Measurements from ENCODE around the gene GGACT.
"Not testable (repeated sequence)": the region's sequence is repeated elsewhere in the genome, so short reads cannot be mapped to it uniquely, and the experiment has no call there.

The GGACT gene

DNA sequence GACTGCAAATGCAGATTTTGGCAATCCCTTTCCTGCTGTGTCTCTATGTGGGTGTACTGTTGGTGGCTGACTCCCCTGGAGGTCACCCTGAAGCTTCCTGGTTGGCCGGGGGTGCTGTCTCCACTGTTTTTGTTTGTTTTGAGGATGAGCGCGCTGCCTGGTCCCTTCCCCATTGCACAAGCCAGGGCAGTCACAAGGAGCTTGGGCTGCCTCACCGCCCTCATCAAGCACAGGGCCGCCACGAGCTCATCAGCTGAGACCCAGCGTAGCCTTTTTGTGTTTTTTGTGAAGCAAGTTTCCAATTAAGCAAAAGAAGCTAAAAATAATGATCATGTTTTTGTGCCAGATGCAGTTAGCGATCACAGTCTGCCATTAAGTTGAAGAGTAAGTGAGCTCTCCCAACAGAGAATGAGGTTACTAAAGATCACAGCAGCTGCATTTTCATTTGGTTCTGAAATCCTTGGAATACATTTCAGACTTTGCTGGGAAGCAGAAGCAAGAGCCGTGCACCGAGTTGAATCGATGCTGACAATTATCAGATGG lies 57.8 kb downstream of the GGACT start:
- DNase-seq (ENCODE audit: low read depth in 3 of 3) = no peak

DNA sequence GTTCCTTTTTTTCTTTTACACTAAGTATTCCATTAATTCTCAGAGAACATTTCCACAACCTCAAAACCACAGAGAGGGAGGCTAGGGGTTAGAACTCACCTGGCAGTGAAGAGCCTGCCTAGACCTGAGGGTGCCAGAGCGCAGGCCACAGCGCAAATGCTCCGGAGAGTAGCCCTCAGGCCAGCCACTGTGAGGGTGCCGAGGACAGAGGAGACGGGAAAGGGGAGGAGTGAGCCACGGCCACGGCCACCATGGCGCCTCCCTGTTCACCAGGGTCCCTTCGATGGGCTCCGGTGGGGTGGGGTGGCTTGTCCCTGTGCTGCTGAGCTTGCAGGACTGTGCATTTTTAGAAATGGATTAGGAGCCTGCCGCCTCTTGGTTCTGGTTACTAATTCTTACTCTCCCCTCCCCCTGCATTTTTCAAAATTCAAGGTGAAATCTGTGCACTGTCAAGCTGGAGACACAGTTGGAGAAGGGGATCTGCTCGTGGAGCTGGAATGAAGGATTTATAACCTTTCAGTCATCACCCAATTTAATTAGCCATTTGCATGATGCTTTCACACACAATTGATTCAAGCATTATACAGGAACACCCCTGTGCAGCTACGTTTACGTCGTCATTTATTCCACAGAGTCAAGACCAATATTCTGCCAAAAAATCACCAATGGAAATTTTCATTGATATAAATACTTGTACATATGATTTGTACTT lies 58.8 kb downstream of the GGACT start:
- no peak for DNase-seq (ENCODE audit: low read depth in 3 of 3)

DNA sequence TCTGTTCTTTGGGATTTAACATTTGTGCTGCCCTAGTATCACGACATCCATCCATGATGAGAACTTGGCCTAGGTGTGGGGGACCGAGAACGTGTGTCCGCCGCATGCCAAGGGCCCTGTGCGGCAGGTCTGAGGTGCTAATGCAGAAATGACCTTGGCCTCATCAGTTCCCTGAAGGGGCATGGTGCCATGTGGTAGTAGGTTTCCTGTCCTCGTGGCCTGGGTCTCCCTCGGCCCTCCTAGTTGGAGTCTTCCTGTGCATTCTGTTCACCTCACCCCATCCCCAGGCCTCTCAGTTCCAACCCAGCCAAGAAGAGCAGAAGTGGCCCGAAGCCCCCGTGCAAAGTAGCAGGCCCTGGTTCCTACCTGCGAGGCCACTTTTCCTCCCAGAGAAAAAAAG lies 59.8 kb downstream of the GGACT start:
- DNase-seq (ENCODE audit: low read depth in 3 of 3) = no peak

DNA sequence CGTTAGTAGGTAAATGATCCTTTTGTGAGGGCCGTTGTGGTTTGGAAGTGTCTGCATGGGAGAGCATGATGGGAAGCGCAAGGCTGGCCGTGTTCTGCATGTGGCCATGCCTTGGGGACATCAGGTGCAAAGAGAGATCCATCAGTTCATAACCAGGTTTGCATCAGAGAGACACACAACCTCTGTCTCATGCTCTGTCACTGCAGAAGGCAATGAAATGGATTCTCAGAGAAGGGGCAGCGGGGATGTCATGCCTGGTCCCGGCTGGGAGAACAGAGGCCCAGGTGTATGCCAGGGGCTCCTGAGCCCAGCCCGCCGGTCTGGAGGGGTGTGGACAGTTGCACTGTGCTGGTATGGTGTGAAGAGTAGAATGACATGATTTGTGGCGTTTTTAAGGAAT lies 60.2 kb downstream of the GGACT start:
- no peak for DNase-seq (ENCODE audit: low read depth in 3 of 3)

DNA sequence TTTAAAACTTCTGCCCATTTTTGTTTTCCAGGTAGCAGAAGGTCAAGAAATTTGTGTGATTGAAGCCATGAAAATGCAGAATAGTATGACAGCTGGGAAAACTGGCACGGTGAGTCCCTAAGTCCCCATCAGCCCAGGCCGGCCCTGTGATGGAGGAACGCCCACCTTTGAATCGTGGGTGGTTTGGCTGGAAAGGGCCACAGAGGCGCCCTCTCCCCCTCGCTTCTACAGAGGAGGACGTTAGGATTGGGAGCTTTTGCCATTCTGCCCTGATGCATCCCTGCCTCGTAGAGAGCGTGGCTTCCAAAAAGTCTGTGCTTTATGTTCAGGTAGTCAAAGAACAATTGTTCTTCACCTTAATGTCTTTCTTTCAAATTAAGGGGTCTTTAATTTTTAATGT lies 60.9 kb downstream of the GGACT start:
- no peak for DNase-seq (ENCODE audit: low read depth in 3 of 3)

DNA sequence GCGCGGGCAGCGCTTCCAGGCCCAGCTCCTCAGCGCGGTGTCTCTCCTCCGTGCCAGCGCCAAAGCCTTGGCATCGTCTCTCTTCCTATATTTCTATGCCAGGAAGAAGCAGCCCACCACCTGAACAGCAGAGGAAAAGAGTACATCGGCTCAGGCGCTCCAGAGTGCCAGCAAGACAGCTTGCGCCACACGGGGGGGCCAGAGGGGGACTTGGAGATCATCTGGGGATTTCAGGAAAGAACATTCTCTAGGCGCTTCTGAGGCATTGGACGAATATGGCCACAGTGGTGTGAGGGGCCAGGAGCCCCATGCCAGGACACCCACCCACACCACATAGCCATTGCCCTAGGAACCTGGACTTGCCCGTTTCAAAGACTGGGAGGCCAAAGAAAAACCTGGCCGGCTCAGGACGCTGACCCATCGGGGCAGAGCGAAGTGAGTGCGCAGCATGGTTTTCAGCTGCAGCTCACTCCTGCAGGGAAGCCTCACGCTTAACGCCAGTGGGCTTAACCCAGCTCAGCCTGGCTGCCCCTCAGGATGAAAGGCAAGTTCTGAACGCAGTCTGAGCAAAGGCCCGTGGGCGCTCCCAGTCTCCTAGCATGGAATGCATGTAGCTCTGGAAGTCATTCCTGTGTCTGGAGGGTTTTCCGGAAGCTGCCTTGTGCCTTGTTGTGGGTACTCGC lies 62.1 kb downstream of the GGACT start:
- DNase-seq (ENCODE audit: low read depth in 3 of 3) = no peak

DNA sequence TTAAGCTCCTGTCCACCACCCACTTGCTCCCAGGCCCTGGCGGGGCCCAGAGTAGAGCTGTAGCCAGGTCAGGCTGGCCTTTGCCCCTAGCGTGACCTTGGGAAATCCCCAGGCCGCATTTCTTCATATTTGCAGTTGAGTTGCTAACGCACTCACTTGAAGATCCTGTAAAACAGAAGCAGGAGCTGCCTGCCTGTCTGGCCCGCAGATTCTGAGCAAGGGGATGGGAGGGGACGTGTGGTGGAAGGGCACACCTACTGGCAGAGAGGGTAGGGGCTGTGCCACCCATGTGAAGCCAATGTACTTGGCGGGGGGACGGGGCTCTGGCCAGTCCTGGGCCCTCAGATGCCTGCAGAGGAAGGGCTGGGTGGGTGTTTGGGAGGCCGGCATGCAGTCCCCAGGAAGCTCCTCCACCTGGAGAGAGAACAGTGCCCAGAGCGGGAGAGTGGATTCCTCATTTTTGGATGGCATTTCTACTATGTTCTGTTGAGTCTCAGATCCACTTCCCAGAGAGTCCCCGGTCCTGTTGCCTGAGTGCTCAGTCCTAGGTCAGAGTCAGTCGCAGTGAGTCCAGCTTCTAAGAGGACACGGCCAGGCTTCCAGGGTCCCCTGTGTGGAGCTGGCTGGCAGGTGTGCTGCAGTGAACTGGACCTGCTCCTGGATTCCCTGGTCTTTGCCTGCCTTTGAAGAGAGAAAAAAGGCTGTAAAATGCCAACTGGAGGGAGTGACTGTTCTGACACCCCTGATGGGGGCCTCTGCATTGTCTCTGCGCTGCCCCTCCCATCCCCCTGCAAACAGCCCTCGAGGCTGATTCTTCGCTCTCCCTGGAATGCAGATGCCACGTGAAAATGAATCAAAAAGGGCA lies 62.9 kb downstream of the GGACT start:
- DNase-seq (ENCODE audit: low read depth in 3 of 3) = no peak

DNA sequence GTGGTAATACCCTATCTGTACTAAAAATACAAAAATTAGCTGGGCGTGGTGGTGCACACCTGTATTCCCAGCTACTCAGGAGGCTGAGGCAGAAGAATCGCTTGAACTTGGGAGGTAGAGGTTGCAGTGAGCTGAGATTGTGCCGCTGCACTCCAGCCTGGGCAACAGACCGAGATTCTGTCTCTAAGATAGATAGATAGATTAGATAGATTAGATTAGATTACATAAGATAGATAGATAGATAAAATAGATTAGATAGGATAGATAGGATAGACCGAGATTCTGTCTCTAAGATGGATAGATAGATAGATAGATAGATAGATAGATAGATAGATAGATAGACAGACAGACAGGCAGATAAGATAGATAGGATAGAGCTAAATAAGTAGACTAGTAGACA lies 63.9 kb downstream of the GGACT start:
- not testable (repeated sequence) for DNase-seq (ENCODE audit: low read depth in 3 of 3)

DNA sequence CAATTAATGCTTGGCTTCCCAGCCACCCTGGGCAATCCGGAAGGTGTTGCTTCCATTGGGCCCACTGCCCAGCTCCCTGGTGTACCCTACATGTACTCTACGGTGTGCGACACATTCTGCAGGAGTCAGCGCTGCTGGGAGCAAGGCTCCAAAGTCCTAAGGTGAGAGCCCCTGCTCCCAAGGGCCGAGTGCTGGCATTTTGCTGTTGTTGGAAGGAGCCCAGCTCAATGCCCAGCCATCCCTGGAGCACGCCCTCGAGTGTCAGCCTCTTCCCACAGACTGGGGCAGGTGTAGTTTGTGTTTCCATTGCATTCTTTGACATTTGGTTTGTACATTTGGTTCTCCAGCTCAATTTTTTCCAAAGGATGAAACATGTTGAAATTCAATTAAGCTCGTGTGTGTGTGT lies 64.6 kb downstream of the GGACT start:
- no peak for DNase-seq (ENCODE audit: low read depth in 3 of 3)

DNA sequence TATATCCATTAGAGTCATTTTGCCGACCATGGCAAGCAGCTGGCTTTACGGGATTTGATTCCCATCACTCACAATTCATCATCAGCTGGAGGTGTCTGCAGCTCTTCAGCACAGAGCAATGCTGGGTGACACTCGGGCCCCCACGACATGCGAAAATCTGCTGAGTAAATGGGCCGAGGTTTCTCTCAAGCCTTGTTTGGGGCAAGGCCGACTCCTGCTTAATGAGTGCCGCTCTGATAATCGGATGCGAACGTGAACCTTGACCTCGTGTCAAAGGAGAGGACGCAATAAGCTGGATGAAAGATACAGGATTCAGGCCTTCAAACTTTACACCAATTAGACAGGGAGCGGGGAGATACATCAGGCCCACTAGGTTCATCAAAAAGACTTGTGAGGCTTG lies 65.2 kb downstream of the GGACT start:
- DNase-seq (ENCODE audit: low read depth in 3 of 3) = no peak

DNA sequence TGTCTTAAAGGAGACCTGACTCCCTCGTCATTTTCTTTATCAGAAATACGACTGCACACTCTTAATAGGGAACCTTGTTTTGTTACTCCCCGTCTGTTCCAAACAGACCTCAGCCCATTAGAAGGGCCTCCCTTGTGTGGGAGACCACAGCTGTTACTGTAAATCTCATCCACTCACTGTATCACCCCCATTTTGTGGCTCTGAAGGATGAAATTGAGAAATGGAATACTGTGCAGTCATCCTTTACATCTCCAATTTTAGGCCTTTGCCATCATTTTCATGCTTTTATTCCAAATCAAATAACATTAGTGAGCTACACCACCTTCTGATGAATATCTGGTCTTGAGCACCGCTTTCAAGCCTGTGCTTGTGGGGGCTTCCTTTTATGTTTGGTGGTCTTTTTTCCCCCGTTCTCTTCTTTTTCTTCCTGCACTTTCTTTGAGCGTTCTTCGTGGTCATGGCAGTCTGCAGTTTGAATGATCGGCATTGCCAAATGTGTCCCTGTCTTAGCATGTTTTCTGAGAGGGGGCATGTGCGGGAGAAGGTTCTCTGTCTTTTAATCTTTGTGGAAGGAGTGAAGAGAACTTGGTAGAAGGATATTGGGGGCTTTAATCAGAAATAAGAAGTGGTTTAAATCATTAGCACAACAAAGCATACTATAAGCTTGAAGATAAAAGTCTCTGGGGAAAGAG lies 65.8 kb downstream of the GGACT start:
- no peak for DNase-seq (ENCODE audit: low read depth in 3 of 3)

DNA sequence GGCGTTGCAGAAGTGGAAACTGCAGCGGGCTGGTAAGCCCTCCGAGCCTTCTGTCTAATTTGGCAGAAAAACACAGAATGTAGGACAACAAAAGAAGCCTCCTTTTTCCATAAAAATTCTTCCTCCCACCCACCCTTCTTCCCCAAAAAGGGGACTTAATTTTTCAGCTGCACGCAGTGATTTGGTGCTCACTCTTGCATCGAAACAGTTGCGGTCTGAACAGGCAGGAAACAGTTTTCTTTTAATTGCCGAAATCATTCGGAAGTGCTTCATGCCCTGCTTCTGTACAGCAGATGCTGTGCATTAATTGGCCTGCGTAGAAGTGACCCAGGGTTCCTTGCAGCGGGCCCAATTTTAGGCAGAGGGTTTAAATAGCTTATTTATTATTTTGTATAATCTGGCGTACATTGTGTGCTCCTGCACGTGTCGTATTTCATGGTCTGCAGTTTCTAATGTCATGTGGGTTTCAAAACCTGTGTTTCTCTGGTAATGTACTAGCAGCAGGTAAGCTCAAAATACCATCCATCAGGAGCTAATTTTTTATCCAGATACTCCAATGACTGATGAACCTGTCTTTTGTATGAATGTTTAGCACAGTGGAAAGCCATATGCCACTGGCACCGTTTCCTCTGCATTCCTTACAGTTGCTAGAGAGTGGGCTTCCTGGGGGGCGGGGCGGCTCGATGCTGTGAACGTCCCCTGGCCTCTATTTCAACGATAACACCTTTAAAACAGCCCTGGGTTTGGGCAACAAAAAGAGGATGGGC lies 66.6 kb downstream of the GGACT start:
- DNase-seq (ENCODE audit: low read depth in 3 of 3) = no peak

DNA sequence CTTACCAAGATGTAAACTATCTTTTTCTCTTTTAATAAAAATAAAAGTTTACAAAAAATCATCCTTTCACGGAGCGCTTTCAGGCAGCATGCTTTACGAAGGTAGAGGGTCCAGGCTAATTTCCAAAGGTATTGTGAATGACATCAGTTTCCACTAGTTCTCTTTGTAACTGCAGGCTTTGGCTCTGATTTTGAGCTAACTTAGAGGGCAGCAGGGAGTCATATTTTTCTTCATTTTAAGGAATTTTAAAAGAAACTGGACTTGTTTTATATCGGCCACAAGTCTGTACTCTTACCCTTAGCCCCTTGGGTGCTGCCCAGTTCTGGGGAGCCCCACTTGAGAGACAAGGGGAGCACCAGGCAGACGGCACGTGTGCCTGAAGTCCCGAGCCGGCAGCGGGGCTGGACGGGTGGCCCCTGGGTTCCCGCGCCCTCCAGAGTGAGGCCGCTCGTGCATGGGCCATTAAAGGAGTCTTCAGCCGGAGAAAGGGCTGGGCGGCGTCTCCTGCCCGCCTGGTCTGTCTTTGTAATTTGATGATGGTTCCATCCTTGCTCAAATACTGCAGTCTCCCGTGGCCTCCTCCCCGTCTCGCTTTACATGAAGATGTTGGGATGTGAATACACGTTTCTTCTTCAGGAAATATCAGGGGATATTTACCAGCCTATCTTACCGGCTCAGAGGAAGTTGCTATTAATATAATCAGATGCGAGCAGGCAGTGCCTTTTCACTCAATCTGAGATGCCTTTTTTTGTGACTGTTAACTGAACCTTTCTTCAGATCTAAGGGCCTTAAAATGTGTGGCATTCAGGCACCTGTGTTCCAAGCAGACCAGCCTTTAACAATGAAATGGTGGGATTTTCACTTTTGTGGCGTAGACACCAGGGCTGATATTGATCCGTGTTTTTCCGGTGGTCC lies 67.4 kb downstream of the GGACT start:
- no peak for DNase-seq (ENCODE audit: low read depth in 3 of 3)

DNA sequence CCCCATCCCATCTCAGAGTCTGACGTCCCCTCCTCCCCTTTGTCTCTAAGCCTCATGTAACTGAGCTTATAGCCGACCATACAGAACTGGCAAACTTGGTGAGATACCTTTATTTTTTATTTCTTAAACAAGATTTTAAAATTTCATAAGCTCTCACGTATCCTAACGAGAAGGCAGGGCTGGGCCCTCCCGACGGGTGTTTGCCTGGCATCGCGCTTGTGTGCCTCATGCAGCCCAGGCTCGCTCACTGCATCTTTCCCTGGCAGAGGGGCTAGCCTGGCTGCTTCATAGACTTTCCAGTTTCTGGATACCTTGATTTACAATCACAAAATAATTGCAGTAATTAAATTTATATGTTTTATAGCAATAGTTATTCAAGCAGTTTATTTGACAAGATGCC lies 69.0 kb downstream of the GGACT start:
- no peak for DNase-seq (ENCODE audit: low read depth in 3 of 3)

DNA sequence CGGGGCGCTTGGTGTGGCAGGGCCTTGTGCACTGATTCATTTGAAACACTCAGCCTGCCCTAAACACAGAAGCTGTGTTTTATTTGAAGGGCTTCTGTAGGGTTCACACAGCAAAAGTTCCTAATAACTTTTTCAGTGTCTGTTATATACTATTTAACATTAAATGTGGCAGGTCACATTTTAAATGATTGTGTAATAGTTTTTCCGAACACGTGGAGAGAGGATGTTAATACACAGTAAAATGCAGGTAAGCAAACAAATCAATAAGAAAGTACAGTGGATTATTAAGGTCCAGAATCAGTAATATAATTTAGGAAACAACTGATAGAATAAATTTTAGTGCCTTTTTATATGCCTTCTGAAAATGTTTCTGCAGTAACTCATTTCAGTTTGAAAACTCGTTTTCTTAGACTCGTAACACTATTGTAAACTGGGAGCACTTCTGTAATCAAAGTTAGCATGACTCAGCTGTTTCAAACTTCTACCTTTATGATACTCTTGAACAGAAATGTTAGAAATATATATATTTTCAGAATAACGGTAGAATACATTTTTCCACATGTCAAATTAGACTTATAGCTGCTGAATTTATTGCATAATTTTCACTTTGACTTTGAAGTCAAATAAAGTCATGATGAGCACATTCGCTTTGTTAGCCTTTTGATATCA lies 70.1 kb downstream of the GGACT start:
- DNase-seq (ENCODE audit: low read depth in 3 of 3) = no peak

DNA sequence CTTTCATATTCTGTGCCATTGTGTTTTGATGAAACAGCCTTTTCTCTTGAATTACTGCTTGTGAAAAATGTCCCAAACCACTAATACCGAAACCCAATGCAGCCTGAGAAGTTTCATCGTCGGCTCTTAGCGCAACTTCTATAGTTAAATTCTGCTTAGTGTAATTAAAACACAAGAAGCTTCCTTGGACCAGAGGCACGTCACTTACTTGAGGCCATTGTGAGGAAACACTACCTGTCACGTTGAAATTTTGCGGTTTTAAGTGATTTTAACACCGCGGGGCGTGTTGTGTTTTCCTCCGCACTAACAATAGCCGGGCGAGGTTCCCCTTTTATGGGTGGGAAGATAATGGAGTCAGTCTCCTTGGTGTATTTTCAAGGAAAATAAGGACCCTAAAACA lies 70.9 kb downstream of the GGACT start:
- no peak for DNase-seq (ENCODE audit: low read depth in 3 of 3)

DNA sequence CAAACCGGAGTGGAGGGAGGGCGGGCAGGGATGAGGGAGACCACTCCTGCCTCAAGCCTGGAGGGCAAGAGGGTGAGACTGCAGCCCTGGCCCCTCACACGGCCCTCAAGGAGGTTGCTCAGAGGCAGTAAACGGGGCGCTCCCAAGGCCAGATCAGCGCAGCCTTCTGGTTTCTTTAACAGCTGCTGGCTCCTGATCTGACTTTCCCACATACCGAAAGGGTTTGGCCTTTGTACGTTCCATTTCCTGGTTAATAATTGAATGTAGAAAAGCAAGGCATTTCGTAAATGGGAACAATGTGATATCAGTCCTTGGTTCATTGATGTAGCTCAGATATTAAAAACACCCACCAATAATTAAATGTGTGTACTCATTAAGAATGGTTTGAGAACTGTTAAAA lies 71.5 kb downstream of the GGACT start:
- DNase-seq (ENCODE audit: low read depth in 3 of 3) = no peak

DNA sequence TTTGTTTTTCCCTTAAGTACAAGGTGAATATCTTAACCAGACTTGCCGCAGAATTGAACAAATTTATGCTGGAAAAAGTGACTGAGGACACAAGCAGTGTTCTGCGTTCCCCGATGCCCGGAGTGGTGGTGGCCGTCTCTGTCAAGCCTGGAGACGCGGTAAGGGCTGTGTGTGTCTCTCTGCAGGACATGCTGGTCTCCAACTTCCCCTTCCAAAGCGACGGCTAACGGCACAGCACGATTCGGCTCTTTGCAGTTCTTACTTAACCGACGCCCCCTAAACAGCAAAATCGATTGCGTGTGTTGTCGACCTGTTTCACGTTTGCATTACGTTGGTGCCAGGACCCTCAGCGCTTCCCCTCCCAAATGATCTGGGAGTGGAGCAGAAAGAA lies 73.2 kb downstream of the GGACT start:
- DNase-seq (ENCODE audit: low read depth in 3 of 3) = no peak

DNA sequence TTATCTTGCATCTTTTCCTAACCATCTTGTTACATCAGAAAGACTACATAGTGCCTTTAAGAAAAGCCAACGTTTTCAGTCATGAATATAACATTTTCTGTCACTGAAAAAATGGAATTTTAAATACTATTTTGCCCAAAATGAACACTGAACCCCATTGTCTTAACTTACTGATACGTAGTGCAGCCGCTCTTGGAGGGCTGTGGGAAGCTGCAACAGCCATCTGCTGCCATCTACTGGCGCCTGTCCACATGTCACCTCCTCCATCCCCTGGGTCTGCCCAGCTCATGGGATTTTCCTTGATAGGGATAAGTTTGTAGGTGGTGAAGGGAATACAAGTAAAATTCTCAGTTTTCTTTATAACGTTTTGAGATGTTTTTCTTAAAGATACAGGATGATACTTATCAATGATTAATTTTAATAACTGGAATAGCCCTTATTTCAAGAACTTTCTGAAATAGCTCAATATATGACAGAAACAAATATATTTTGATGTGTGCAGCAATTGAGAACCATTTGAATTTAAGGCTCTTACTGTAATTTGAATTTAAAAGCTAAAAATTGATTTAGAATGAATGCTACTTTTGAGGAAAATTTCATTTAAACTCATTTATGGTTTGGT lies 73.7 kb downstream of the GGACT start:
- DNase-seq (ENCODE audit: low read depth in 3 of 3) = peak; percentile 51 to 57 (median 51)
